GM19238 (cell line): ENCODE measurements around the gene MYO5A.

Source experiments
- DNase-seq: peaks from one replicate; pipeline ENCODE4 v3.0.0; 2011; ENCODE audit warnings: low spot score; ENCODE audit not compliant: insufficient read length

MYO5A gene

DNA sequence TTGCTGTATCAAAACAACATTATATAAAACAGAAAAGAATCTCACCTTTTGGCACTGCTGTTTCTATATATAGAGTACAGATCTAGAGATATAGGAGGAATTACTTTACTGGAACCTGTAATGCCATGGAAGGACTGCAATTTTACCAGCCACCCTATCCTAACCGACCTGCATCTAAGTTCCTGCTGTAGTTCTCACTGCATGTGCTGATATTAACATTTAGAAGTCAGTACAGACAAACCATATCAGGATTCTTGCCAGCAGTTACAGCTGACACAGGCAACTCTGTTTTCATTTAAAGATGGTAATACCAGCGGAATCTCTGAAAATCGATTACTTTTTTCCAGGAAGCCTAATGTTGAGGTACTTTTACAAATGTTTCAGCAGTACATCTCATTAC lies 159.7 kb downstream of the MYO5A start:
- no peak for DNase-seq

DNA sequence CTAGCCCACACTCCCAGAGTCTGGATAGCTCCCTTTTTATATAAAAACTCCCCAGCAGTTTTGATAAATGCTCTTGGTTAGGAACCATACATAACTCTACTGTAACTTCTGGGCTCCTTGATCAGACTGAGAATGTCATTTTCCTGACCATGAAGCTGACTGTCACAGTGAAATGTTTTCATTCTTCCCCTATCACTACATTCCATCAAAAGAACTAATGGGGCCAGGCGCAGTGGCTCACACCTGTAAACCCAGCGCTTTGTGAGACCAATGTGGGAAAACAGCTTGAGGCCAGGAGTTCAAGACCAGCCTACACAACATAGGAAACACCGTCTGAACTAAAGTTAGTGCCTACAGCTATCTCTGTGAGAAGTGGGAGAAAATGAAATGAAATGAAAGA lies 160.3 kb downstream of the MYO5A start:
- DNase-seq: no peak

DNA sequence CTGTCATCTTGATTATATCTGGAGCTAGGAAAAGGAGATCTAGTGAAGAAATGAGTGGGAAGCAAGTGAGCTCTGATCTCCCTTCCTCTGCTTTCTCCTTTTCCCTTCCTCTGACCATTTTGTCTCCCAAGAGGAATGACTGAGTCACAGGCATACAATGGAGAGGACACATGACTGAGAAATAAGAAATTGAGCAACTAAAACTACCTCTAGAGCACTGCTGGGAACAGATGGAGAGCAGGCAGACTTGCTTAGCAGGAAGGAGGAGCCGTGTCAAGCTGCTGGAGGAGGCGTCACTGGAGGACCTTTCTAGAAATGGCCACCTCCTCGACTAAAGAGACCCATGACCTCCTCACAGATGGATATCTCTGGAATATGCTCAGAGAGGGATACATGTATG lies 166.2 kb downstream of the MYO5A start:
- no peak for DNase-seq

DNA sequence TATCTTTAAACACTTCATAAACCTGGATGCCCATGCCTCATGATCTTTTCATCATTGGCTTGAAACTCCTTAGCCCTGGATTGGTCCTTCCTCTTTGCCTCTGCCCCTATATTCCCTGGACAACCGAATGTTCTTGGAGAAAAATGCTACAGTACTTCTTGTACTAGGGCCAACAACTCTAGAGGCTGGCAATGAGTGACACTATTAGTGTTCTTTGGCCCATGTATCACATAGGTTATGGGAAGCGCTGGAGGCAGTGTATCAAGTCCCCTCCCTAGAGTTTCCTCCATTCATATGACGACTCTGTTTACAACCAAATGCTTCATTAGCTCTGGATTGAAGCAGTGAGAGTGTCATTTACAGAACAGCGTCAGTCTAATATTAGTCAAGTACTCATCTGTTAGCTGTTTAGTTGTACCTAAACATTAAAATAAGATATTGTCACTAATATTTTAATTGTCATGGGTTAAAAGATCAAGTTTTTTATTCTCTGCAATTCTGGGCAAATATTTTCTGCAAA lies 166.6 kb downstream of the MYO5A start:
- DNase-seq: no peak

DNA sequence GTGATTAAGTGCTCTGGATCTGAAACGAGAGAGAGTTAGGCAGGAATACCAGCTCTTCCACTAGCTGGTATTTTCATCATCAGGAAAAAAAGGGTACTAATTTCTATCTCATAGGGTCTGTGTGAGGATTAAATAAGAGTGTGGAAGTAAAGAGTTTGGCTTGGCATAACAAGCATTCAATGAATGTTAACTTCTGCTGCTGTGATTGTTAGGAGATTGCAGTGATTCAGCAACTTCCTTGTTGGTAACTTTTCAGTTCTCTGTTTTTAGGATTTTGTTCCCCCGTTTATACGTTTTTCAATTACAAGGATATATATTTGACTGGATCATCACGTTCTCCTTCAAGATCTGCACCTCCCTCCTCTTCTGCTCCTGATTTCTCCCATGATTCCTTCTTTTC lies 167.2 kb downstream of the MYO5A start:
- DNase-seq: no peak

DNA sequence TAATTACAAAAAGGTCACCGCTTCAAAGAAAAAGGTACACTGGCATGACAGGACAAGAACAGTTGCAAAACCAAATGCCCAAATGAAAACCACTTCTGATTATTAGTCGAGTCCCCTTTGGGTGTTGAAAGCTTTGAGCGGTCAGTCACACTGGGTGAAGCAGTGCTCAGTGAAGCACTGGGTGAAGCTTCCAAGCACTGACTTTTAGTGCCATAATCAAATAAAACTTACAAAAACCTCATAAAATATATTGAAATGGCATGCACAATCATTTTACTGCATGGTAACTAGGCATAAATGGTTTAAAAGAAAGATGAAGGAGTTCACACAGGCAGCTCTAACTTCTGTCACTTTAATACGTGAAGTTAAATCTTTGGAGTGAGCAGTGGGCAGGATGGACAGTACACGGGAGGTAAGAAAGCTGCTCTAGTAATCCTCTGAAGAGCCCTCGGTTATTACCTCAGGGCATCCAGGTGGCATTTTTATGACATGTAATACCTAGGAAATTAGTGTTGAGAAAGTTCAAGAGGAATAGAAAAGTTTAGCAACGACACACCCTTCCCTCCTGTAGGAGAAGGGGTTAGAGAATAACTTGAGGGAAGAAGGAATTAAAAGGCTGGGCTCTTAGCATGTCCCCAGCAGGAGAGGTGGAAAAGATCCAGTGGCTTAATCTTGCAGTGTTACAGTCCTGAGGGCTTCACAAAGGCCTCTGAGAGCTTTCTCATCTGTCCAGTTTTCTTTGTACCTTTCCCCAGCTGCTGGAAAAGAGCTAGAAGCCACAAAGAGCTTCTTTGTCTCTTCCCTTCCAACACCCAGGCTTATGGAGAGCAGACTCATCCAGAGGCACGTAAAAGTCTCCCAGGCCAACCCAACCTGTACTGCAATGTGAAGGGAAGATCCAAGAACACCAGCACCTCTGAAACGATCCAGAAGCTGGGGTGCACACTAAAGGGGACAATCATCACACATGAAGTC lies 168.2 kb downstream of the MYO5A start:
- DNase-seq: no peak

DNA sequence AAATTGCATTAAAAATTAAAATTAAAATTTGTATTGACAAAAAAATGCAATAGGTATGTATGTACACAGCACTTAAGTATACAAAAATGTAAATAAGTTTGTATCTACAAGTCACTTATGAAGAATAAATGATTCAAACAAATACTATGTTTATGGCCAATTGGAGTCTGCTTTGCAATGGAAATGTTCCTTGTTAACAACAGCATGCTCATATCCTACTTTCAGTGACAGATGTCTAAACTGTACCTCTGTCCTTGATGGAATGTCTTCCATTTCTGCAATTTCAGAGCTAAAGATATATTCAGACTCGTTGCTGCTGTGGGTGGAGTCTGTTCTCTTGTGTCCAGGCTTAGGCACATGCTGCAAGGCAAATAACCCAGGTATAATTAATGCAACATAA lies 169.0 kb downstream of the MYO5A start:
- DNase-seq: no peak

DNA sequence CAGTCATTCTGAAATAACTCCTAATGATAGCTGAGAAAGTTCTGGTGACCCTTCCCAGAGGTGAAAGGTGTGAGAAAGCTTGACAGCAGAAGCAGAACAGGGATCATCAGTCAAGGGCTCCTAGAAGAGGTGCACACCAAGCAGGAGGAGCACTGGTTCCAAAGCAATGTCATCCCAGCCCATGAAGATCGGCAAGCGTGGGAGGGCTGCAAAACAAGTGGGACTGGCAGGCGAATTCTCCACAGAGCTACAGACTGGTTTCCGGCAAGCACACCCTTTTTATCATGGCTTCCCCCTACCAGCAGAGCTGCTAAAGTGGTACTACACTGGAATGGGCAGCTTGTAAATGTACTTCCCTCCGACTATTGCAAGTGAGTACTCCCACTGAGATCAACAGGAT lies 170.7 kb downstream of the MYO5A start:
- DNase-seq: no peak

DNA sequence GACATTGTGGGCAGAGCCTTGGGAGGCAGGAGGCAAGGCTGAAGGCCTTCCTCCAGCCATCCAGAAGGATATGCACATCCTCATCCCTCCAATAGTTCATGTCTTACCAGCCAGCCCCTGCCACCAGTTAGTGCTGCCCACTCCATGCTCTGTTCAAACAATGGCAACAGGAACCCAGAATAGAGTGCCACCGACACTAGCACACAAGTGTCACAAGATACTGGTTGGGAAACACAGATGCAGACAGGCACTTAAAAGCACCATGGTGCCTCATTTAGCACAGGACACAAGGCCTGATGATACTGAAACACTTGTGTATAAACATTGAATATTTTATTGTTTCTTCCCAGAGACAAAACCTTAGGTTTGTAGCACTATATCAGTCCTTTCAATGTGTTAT lies 176.6 kb downstream of the MYO5A start:
- DNase-seq: no peak

DNA sequence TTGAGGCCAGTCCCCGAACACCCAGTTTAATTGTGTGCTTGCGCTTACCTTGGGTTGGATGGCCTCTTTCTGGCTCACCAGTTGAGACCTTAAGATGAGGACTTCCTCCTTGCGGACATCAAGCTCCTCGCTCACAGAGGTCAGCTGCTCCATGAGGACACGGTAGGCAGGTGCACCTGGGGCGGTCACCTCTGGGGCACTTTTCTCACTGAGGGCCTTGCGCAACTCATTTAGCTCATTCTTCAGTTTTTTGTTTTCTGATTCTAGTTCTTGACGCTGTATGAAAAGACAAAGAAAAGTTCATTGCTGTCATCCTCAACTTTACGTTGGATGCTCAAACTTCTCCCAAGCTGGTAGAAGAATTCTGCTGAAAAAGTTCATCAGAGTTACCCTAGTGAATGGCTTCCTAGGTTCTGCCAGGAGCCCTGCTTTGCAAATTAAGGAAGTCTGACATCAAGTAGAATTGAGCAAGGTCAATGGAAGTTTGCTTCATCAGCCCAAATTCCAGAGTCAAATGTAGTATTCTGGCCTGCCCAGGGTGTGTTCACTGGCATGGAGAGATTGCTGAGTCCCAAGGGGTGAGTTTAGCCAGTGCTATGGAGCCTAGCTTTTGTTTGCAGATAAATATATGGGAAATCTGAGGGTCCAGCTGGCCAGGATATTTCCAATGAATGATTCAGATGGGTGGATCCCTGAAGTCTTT lies 177.3 kb downstream of the MYO5A start:
- no peak for DNase-seq

DNA sequence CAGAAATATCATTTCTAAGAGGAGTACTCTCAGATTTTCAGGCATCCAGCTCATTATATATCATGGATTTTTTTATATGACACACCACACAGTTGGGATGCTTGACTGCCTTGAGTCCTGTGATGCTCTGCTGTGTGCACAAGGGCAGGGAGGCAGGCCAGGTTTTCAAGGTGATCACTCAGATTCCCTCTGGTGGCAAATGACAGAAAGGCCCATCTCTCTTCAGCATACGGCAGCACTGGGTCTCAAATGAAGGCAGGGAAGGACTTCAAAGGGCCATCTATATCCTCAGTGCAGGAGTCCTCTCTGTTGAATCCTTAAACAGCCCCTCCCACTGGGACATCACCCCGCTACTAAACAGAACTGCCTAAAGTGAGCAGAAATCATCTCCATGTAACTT lies 178.3 kb downstream of the MYO5A start:
- no peak for DNase-seq

DNA sequence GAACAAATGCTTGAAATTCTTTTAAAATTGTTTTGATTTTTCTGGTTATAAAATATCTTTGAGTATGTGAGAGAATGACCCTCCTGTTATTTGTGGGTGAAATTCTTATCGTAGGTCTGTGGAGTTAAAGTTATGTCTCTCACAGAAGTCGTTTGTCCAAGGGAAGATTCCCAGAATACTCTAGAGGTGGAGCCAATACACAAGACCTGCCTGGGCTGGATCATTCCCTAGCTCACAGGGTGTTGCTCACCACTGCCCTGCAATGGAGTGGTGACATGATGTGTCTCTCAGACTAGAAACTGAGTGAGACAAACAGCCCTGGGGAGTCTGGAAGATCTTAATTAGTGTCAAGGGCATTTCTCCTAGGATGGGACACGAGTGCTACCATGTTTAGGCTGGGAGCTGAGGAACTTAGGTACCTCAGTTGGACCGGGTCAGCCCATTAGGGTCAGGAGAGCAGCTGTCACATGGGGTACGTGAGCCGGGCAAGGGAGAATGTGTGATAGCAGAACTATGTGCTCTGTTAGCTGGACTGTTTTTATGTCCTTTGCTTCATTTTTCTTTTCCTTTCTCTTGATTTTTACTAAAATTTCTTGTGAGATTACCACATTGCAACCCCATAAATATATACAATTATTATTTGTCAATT lies 179.5 kb downstream of the MYO5A start:
- no peak for DNase-seq

DNA sequence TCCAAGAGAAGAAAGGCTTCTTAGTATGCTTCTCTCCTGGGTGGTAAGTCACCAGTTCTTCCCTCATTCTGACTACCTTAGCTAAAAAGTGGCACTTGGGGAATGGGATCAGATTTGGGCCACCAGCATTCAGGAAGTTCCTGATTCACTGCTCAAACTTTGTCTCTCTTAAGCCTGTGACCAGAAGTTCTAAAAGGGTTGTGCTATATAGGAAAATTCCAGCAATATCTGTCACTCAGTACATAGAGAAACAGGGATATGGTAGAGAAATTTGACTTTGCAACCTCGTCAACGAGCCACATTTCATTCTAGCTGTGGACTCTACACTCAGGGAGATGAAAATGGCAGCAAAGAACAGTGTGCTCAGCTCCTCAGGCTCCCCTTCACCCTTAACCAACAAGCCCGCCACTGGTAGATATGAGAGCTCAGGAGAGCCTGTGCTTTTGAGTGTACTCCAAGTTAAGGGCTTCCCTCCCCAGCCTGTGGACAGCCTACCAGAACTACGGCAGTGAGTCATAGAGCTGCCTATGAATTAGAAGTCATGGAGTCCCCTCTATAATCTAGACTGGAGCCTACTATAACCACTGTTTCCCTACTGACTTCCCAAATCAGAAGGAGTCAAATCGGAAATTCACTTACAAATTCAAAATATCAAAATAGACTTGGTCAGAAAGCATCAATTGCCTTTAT lies 180.5 kb downstream of the MYO5A start:
- DNase-seq: no peak

DNA sequence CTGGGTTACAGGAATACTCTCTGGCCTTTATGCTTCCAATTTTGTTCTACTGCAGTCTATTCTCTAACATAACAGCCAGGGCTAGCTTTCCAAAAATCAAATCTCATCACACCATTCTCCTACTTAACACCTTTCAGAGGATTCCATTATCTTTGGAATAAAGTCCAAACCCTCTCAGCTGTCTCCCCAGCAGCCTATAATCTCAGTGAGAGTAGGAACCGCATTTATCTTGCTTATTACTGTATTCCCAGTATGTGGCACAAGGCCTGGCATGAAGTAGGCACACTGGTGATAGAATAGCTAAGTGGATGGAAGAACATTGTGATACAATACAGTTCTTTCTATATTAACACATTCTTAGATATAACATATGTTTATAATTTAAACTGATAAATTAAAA lies 184.1 kb downstream of the MYO5A start:
- no peak for DNase-seq

DNA sequence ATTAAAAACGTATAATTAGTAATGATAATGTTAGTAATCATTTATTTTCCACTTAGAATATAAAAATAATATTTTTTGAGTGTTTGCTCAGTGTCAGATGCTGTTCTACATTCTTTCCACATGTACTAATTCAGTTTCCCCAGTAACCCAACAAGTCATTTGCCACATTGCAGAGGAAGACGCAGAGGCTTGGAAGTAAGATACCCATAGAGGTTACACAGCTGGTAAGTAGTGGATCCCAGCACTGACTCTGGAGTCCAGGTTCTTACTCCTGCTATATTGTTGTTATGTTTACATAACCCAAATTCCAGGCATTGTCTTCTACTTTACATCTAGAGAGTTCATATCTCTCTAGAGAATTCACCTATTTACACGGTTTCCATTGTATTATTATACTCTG lies 184.8 kb downstream of the MYO5A start:
- no peak for DNase-seq

DNA sequence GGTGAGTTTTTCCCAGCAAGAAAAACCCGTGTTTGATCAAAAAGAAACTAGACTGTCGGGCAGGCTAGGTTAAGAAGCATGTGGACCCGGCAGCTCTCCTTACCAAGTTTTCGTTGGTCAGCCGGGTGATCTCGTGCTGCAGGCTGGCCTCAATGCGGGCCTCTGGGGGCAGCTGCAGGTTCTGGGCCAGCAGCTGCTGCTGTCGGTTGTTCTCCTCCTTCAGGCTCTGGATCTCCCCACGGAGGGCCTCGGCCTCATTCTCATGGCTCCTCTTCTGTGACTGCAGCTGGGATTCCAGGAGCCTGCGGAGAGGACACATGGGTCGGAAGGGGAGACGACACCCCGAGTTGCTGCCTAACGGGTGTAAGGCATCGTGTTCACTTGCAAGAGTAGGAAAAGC lies 188.6 kb downstream of the MYO5A start:
- no peak for DNase-seq

DNA sequence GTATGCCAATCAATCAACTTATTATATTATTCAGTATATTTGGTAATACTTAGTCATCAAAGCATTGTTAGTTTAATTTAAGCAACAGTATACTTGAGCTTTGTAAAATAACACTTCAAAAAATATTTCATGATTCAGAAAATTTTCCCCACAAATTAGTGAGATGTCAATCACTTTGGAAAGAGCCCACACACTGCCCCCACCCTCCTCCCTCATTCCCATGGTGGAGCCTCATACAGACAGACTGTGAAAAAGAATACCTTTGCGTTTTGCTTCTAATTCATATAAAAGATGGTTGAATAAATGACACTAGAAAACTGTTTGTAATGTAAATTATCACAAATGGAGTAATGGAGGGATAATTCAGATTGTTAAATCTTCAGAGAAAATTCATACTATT lies 189.8 kb downstream of the MYO5A start:
- DNase-seq: no peak

DNA sequence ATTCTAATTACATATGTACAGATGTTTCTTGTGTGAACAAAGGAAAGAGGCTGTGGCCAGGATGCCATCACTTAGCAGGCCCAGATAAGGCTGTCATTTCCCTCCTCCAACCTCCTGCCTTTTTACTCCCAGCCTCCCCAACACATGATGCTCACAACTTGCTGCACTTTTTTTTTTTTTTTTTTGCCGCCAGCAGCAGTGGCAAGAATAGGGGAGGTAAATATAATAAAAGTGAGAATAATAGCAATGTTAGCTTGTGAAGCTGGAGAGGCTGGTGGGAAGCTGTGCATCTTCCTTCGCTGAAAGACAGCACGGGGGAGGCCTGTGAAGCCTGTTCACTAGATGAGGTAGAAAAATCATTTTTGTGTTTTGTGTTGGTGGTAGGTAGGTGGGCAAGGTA lies 190.6 kb downstream of the MYO5A start:
- no peak for DNase-seq

DNA sequence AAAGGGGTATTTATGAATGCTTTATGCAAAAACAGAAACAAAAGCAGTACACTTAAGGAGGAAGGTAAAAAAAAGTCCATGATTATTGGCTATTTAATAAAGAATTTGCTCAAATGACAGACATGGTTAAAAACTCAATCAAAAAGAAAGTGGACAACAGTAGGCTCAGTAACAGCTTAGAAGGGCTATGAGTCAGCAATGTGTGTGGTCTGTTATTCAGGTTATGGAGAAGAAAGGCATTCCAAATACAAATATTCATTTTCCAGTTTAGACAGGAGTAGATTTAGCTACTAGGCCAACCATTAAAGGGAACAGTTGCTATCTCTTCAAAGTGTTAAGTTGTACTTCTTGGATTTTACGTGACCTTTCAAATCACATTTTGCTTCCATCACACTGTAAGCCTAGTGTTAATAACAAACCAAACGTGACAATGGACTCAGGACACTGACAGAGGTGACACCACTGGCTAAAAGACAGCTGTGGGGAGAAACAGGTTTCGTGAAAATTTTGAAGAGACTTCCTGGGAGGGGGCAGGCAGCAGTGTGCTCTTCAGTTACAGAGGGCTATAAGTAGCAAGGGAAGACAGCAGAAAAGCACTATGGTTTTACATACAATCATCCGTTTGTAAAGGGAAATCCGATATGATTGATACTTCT lies 191.4 kb downstream of the MYO5A start:
- DNase-seq: no peak

DNA sequence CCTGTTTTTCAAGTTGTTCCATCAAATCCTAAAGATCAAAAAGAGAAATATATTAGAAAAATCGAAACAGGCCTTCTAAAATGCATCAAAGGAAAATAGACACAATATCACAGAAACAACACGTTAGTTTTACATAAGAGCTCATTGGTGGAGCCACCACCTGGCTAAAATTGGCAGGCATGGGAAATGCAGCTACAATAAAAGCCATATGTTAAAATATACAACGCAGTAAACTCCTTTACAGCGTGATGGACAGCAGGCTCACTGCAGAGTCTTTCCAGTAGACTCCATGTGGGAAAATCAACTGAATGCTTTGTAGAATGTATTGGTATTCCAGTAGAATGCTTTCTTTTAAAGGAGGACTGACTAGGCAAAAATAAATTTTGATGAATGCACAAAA lies 192.2 kb downstream of the MYO5A start:
- no peak for DNase-seq
